ENCODE results near the gene PAQR4.

Gene PAQR4

DNA sequence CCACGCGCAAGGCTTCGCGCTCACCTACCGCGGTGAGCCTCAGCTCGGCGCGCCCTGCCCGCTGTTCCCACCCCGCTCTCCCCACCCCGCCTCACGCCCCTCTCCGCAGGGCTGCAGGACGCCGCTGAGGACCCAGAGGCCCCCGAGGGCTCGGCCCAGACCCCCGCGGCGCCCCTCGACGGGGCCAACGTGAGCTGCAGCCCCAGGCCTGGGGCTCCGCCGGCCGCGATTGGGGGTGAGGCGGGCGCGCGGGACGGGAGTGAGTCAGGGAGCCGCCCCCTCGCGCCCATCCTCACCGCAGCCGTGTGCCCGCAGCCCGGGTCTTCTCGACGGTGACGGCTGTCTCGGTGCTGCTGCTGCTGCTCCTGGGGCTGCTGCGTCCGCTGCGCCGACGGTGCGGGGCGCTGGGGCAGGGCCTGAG lies 1.9 kb upstream of the PAQR4 start:
- TF ChIP-seq, protein P1, sequence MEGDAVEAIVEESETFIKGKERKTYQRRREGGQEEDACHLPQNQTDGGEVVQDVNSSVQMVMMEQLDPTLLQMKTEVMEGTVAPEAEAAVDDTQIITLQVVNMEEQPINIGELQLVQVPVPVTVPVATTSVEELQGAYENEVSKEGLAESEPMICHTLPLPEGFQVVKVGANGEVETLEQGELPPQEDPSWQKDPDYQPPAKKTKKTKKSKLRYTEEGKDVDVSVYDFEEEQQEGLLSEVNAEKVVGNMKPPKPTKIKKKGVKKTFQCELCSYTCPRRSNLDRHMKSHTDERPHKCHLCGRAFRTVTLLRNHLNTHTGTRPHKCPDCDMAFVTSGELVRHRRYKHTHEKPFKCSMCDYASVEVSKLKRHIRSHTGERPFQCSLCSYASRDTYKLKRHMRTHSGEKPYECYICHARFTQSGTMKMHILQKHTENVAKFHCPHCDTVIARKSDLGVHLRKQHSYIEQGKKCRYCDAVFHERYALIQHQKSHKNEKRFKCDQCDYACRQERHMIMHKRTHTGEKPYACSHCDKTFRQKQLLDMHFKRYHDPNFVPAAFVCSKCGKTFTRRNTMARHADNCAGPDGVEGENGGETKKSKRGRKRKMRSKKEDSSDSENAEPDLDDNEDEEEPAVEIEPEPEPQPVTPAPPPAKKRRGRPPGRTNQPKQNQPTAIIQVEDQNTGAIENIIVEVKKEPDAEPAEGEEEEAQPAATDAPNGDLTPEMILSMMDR (IDR thresholded peaks at IDR 0.05; ENCODE audit: extremely low read depth, missing control alignments): no peak
- no peak for DNase-seq (ENCODE audit: low spot score)

DNA sequence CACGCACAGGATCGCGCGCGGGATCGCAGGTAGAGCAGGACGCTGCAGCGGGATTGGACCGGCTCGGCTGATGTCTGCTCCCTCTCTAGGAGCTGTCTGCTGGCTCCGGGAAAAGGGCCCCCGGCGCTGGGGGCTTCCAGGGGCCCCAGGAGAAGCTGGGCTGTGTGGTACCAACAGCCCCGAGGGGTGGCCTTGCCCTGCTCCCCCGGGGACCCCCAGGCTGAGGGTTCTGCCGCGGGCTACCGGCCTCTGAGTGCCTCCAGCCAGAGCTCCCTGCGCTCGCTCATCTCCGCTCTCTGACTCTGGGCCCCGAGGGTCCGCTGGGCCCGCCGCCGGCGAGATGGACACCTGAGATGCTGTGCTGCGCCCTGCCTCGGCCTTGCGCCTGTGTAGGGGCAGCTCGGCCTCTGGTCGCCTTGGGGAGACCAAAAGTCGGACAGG lies 1.4 kb upstream of the PAQR4 start:
- no peak for DNase-seq (ENCODE audit: low spot score)
- TF ChIP-seq, protein P1 (IDR thresholded peaks at IDR 0.05; ENCODE audit: extremely low read depth, missing control alignments): no peak

DNA sequence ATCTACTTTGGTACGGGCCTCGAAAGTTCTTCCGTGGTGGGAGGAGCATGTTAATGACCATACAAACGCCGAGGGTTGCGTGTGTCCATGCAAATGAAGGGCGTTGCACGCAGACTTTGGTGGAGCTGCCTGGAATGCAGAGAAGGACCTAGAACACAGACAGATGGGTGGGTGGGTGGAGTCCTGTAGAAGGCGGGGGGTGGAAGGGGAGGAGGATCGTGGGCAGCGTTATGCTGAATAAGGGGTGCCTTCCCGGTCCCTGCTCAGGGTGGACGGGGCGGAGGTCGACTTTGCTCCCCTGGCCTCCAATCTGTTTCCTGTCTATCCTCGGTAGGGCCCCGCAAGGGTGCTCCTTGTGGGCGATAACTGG lies 795 bp upstream of the PAQR4 start:
- DNase-seq (ENCODE audit: low spot score): peak; percentile 60
- TF ChIP-seq, protein P1 (IDR thresholded peaks at IDR 0.05; ENCODE audit: extremely low read depth, missing control alignments): no peak

DNA sequence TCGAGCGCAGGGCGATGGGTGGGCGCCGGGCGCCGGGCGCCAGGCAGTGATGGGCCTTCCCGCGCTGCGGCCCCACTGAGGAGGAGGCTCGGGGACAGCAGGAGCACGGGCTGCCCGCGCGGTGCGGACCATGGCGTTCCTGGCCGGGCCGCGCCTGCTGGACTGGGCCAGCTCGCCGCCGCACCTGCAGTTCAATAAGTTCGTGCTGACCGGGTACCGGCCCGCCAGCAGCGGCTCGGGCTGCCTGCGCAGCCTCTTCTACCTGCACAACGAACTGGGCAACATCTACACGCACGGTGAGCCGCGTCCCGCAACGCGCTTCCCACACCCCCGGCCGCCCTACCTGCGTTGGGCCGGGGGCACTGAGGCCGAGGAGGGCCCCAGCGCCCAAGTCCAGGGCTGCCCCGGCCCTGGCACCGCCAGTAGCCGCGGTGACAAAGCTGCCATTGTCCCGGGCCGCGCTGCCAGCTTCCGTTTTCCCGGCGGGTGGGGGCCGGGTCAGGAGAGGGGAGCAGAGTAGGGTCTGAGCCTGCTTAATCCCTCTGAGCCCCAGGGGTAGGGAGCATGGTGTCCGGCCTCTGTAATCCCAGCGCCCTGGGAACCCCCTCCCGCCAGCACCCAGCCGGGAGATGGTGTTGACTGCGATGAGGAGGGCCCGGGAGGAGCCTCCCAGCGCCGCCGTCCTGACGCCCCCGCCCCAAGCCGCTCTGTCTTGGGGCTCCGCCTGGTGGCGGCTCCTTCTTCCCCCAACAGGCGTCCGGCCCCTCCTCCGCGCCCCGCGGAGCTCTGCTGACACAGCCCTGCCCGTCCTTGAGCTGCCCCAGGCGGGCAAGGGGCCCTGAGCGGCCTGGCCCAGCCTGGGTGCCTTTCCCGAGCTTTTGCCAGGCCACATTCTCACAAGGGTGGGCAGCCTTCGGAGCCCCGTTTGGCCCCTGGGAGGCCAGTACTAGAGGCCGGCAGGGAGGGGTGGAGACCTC lies 685 bp downstream of the PAQR4 start:
- TF ChIP-seq, protein P1 (IDR thresholded peaks at IDR 0.05; ENCODE audit: extremely low read depth, missing control alignments): peak; percentile 44
- DNase-seq (ENCODE audit: low spot score): peak; percentile 92

DNA sequence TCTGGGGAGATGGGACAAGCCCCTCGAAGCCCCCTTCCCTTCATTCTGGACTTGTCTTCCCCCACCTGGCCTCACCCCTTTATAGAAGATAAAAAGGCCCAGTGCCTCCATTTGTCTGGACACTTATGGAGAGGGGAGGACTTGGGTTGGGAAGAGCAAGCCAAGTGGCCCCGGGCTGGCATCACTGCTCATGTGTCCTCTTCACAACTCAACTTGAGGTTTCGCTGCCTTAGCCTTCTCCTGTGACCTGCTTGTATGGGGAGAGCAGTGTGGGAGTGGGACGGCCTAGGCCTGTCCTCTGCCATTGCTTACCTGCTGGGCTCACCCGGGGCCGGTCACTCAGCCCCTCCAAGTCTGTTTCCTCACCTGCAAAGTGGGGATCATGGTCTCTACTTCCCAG lies 1.4 kb downstream of the PAQR4 start:
- TF ChIP-seq, protein P1 (IDR thresholded peaks at IDR 0.05; ENCODE audit: extremely low read depth, missing control alignments): no peak
- no peak for DNase-seq (ENCODE audit: low spot score)

DNA sequence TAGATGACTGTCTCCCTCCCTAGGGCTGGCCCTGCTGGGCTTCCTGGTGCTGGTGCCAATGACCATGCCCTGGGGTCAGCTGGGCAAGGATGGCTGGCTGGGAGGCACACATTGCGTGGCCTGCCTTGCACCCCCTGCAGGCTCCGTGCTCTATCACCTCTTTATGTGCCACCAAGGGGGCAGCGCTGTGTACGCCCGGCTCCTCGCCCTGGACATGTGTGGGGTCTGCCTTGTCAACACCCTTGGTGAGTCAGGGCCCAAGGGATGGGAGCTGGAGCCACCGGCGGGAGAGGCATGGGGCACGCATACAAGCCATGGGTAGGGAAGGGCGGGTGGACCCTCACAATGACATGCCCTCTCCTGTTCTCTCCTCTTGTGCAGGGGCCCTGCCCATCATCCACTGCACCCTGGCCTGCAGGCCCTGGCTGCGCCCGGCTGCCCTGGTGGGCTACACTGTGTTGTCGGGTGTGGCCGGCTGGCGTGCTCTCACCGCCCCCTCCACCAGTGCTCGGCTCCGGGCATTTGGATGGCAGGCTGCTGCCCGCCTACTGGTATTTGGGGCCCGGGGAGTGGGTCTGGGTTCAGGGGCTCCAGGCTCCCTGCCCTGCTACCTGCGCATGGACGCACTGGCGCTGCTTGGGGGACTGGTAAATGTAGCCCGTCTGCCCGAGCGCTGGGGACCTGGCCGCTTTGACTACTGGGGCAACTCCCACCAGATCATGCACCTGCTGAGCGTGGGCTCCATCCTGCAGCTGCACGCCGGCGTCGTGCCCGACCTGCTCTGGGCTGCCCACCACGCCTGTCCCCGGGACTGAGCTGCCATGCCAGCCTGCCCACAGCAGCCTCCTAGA lies 2.2 kb downstream of the PAQR4 start:
- no peak for DNase-seq (ENCODE audit: low spot score)
- TF ChIP-seq, protein P1 (IDR thresholded peaks at IDR 0.05; ENCODE audit: extremely low read depth, missing control alignments): no peak

All from GM20000 (cell line).